Activated T-cell treated with anti-CD3 and anti-CD28 coated beads for 4 hours (primary cell): ENCODE measurements around the gene USP25.

ENCODE experiments used
- DNase-seq: peaks from one replicate; pipeline ENCODE4 v3.0.0-alpha.2; 2020

USP25 gene, protein sequence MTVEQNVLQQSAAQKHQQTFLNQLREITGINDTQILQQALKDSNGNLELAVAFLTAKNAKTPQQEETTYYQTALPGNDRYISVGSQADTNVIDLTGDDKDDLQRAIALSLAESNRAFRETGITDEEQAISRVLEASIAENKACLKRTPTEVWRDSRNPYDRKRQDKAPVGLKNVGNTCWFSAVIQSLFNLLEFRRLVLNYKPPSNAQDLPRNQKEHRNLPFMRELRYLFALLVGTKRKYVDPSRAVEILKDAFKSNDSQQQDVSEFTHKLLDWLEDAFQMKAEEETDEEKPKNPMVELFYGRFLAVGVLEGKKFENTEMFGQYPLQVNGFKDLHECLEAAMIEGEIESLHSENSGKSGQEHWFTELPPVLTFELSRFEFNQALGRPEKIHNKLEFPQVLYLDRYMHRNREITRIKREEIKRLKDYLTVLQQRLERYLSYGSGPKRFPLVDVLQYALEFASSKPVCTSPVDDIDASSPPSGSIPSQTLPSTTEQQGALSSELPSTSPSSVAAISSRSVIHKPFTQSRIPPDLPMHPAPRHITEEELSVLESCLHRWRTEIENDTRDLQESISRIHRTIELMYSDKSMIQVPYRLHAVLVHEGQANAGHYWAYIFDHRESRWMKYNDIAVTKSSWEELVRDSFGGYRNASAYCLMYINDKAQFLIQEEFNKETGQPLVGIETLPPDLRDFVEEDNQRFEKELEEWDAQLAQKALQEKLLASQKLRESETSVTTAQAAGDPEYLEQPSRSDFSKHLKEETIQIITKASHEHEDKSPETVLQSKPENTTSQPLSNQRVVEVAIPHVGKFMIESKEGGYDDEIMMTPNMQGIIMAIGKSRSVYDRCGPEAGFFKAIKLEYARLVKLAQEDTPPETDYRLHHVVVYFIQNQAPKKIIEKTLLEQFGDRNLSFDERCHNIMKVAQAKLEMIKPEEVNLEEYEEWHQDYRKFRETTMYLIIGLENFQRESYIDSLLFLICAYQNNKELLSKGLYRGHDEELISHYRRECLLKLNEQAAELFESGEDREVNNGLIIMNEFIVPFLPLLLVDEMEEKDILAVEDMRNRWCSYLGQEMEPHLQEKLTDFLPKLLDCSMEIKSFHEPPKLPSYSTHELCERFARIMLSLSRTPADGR

DNA sequence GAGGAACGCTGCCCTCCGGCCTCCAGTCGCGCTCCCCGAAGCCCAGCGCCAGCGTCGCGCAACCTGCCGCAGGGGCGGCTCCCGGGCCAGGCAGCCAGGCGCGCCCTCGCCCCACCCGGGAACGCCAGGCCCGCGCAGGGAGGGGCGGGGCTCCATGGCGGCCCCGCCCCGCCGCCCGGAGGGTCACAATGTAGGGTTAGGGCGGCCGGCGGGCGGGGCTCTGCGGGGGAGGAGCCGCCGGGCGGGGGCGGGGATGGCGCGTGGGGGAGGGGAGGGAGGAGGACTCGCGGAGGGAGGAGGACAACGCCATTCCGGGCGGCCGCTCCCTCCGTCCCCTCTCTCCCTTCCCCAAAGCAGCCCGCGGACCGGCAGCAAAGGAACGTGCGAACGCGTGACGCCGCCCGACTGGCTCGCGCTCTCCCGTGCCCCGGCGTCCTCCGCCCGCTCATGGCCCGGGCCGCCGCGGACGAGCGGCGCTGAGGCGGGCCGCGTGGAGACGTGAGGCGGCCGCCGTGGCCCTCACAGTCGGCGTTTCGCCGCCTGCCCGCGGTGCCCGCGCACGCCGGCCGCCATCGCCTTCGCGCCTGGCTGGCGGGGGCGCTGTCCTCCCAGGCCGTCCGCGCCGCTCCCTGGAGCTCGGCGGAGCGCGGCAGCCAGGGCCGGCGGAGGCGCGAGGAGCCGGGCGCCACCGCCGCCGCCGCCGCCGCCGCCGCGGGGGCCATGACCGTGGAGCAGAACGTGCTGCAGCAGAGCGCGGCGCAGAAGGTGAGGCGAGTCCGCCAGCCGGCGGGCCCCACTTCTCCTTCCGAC lies at the start of gene USP25:
USP25 (plus strand) TSS at position 309 of the 810 bp plus-strand sequence; CDS start at position 721, 412 bp downstream.
- DNase-seq: peak; percentile 89

DNA sequence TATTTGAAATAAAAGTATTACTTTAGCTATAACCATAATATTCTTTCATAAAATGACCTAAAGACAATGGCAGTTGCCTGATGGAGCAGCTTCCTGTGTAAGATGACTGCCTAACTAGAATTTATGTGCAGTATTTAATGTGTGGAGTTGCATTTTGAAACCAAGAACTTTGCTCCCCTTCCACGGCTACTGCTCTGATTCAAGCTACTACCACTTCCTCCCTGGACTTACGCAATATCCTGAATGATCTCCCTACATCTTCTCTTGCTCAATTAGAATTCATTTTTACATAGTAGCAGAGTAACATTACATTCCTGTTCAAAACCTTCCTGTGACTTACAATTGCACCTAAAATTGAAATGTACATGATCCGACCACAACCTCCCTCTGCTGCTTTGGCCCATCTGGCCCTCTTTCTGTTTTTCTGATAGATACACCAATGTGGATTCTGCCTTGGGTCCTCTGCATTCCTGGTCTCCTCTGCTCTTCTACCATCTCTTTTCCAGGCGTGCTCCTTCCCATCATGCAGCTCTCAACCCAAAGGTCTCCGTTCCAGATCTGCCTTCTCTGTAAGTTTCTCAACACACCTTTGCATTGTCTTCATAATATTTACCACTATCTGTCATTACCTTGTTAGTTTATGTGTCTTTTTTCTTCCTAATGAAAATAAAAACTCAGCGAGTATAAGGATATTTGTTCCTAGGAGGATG lies 47.4 kb upstream of the USP25 start:
- no peak for DNase-seq

DNA sequence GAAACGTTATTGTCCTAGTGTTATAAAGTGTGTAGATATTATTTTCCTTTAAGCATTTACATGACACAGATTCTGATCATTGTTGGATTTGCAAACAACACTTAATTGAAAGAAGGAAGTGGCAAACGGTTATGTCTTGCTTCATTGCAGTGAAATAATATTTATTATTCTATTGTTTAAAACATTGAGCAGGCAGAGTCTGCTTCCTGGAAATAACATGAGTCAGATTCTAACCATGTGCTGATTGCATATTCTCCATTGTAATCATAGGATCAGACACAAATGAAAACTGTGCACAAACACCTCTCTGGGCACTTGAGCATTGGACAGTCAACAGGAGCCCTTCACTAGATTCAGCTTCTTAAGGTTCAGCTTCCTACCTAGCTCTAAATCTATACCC lies 46.8 kb upstream of the USP25 start:
- no peak for DNase-seq

DNA sequence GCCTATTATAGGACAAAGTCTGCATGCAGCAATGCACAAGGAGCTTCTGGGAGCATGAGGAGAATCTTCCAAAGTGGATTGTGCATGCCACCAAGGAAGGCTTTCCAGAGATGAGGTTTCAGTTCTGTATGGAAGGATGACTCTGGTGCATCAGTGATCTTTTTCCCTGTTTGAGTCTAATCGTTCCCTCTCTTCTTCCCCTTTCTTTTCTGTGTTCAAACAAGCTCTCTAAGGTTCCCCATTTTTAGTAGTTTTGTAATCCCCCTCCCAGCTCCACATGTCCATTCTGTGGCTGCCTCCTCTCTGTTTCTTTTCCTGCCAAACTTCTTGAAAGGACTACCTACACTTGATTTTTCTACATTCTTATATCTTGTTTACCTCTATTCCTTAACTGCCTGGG lies 43.3 kb upstream of the USP25 start:
- no peak for DNase-seq

DNA sequence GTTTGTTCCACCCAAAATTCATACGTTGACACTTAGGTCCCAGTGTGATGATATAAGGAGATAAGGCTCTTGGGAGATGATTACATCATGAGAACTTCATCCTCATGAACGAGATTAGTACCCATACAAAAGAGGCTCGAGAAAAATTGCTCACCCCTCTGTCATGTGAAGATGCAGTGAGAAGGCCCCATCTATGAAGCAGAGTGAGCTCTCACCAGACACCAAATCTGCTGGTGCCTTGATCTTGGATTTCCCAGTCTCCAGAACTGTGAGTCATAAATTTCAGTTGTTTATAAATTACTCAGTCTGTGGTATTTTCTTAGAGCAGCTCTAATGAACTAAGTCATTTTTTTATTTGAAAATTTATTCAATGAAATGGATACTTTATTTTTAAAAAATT lies 42.6 kb upstream of the USP25 start:
- no peak for DNase-seq

DNA sequence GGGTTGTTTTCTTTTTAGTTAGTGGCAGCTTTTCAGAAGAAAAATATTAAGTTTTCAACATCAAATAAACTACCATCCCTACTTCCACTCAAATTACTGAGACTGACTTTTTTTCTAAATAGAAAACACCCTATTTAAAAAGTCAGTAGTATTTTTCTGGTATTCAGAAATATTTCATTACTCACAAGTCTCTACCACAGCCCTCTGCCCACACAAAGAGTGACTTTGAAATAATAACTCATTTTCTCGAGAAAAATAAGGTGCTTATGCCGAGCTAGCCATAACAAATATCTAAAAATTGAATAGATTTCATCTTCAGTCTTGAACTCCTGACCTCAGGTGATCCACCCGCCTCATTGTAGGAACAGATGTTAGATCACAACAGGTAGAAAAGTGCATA lies 41.8 kb upstream of the USP25 start:
- no peak for DNase-seq

DNA sequence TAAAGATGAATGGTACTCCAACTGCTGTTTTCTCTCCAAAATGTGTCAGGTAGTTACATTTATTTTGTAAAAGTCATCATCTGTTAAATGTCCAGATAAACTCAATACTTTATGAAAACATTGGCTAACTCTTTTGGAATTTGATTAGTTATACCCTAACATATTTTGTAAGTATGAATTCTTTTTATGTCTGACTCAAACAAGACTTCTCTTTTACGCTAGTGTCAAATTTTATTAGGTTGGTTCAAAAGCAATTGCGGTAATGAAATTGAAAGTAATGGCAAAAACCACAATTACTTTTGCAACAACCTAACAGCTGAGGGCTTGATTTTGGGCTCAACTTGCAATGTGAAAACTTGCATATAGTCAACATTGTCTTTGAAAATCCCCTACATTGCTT lies 41.0 kb upstream of the USP25 start:
- DNase-seq: no peak

DNA sequence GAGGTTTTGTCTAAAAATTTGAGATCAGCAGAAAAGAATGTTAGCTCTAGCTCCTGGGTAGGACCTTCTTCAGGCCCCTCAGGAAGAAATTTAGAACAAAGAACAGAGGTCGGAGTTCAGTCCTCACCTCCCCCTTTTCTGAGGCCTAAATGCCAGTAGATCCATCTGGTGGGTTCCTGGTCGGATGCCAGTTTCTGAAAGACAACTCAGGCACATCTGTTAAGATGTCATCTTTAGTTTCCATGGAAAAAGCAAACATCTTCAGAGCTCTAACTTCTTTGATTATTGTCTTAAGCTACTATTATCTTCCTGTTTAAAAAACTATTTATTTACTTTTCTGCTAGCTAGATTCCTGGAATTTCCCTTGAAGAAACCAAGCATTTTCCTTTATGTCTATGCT lies 37.1 kb upstream of the USP25 start:
- DNase-seq: no peak

DNA sequence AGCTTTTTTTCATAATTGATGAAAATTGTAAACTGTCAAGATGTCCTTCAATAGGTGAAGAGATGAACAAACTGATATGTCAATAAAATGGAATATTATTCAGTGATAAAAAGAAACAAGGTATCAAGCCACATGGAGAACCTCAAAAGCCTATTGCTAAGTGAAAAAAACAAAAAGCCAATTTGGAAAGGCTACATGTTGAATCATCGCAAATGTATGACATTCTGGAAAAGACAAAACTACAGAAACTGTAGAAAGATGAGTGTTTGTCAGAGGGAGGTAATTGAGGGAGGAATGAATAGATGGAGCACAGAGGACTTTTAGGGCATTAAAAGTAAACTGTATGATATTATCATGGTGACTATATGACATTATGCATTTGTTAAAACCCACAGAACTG lies 34.5 kb upstream of the USP25 start:
- DNase-seq: no peak

DNA sequence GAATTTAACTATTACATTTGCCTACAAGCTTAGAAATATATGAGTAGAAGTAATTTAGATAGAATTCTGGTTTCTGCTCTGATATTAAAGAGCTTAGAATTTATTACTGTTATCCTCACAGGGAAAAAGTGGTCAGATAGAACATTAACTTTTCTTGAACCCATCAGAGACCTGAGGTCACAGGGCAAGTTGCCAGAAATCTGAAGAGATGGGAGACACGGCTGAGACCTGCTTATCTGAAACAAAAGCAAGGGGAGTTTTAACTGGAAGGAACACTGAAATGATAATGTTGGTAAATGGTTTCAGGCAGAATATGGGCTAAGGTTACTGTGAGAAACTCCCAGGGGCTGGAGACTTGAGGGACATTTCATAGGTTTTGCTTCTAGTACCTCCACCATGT lies 28.0 kb upstream of the USP25 start:
- no peak for DNase-seq

DNA sequence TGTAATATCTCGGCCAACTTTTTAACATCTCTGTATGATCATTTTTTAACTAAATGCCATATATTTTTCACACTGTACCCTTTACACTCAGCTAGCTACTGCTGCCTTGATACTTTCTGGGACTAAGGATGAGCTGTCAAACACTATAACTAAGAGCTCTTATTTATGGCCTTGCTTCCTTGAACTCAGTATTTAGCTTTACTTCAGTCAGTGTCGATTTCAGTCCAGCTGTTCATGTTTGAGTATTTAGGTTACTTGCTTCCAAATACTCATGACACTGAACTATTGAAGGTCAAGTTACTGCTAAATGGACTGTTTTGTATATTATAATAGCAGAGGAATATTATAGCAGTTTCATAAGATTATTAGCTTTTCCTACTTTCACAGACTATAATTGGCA lies 25.9 kb upstream of the USP25 start:
- no peak for DNase-seq

DNA sequence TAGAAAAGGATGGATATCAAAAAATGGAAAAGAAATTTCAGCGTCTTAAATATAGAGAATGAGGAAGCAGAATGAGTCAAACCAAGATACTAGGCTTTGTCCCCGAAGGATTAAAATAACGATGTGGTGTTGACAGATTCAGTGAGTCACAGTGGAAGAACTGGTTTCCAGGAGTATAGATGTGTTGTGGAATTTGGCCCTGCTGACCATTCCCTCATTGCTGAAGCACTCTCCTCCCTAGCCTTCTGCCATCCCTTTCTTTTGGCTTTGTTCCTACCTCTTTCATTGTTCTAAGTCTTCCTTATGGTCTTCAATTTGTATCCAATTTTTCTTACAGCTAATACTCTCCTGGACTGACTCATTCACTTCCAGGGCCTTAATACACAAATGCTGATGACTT lies 23.1 kb upstream of the USP25 start:
- DNase-seq: no peak

DNA sequence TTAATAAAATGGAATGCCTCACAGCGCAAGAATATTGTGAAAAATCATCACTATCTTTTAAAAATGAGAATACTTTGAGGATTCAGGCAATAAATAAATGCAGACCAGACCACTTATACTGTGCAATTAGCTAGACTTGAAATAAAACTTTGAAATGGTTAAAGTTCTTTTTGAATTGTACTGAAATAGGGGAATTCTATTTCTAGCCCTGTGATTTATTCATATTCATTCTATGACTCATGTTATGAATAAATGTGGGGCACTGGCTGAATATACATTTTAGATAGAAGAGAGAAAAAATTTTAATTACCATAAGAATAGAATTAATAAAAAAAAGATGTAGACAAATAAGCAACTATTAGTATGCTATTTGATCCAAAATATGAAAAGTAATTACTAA lies 16.4 kb upstream of the USP25 start:
- DNase-seq: no peak

DNA sequence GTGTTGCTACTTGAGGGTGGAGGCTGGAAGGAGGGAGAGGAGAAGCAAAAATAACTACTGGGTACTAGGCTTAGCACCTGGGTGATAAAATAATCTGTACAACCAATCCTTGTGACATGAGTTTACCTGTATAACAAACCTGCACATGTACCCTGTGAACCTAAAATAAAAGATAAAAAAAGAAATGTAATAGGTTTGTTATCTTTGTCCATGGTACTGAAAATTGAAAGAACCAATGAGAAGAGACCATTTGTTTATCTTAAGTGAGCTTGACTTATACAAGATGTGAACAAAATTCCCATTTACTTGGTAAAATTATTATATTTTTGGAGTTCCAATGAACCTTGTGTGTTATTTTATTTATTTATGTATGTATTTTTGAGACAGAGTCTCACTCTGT lies 11.1 kb upstream of the USP25 start:
- DNase-seq: no peak

DNA sequence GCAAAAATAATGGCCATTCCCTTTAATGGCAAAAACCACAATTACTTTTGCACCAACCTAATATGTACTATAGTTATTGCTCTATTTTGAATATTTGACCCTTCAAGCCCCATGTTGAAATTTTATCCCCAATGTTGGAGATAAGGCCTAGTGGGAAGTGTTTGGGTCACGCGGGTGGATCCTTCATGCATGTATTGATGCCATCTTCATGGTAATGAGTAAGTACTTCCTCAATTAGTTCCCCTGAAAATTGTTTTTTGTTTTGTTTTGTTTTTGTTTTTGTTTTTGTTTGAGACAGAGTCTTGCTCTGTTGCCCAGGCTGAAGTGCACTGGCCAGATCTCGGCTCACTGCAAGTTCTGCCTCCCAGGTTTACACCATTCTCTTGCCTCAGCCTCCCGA lies 9.8 kb upstream of the USP25 start:
- DNase-seq: no peak

DNA sequence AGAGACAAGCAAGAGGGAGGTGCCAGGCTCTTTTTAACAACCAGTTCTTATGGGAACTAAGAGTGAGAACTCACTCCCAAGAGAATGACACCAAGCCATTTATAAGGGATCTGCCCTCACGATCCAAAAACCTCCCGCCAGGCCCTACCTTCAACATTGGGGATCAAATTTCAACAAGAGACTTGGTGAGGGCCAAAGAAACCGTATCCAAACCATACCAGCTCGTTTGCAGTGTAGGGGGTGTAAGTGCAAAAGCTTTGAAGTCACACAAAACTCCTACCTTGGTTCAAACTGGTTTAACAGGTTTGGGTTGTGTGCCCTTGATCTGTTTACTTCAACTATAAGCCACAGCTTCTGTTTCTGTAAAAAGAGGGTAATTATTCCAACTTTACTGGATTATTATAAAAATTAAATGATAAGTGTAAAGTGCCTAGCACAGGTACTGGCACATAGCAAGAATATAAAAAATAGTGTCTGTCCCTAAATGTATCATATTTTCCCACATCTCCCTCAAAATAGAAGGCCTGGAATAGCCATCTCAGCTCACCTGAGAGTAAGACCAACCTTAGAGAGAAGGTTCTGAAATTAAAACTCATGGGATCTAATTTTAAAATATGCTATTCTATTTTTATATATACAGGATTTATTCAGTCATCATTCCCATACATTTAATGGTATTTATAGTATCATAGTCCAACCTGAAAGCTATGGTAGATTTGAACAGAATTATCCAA lies 7.0 kb upstream of the USP25 start:
- no peak for DNase-seq

DNA sequence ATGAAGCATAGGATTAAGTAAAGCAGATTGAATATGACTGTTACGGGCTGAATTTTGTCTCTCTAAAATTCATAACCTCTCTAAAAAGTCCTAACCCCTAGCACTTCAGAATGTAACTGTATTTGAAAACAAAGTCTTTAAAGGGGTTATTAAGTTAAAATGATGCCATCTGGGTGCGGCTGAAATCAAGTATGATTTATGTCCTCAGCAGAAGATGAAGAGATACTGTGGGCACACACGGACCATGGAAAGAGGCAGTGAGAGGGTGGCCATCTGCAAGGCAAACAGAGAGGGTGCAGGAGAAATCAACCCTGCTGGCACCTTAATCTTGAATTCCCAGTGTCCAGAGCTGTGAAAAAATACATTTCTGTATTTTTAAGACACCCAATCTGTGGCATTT lies 3.8 kb upstream of the USP25 start:
- no peak for DNase-seq

DNA sequence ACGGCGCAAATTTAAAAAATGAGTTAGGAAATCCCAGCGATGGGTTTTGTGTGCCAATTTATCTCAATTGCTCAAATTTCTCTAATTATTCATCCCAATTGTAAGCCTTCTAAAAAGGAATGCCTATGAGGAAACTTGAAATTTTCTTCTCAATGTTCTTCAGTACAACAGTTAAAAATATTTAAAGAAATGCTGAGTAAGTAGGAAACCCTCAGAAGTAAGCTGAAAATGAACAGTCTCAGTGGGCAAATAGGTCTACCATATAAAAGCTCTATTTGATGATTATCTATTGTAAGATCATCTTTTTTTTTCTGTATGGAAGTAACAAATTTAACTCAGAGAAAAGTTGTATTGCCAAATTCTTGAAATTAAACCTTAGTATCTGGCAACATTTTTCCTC lies 1.7 kb upstream of the USP25 start:
- no peak for DNase-seq

DNA sequence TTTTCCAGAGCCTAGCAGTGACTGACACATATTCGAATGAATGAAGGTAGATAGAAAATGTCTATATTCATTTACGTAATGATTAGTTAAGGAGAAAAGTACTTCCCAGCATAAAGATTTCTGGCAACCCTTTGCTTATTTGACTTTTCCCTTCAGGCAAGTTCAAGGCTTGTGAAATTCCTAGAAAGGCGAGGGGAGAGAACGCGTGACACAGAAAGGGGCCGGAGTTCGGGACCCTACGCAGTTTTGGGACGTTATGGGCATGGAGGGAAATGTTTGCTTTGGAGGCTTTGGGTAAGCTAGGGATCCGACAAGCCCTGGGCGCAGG lies 472 bp upstream of the USP25 start:
- no peak for DNase-seq

DNA sequence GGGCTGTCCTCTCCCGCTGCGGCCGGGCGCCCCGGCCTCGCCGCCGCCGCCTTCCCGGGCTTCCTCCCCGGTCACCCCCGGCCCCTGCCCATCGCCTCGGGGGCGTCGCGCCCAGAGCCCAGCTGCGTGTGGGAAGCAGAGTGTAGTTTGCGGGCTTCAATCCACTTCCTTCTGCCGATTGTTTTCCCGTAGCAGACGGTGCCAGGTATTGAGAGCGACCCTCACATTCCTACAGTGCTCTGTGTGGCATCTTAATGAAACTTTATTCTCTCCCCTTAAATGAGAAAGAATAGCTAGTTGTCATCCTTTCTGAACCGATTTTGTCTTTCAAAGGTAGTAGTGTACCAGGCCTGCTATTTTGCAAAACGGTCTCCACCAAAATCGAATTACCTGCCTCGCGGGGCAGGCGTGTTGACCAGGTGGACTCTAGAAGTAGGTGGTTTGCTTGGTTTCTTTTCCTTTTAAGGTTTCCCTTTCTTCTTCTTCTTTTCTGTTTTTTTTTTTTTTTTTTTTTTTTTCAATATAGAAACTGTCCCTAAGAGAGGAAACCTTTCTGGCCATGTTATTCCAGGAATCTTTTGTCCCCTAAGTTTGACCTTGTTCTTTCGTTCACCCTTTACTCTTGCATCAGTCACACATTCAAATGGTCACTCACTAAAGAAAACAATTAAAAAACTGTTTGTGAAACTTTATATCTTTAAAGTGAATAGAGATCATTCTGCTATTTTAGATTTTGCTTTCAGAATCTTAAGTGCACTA lies 881 bp downstream of the USP25 start:
- no peak for DNase-seq

DNA sequence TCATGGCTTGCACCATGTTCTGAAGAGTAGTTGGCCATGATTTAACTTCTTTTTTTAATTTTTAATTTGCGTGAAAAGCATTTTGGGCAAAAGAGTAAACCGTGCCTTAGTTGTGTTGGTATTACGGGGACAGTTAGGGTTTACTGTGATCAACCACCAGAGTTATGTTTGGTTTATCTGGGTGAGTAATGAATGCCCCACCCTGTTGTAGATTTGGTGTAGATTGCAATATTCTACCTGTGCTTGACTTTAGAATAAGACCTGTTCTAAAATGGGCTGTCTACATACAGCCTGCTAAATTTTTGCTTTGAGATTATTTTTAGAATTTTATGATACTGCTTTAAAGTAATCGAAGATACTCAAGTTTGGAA lies 1.4 kb downstream of the USP25 start:
- DNase-seq: no peak
